Karpas-422 (cell line): ENCODE results near the gene PARD6A. TPM values are rescaled to one million over a fixed set of nuclear protein-coding genes. Genes with fewer than 3 reads are reported as not detected.

Experiments
- DNase-seq: peaks from one replicate; pipeline ENCODE4 v3.0.0-alpha.2; 2015
- H2AFZ ChIP-seq: fragments of 200-600 bp; sonication (generic); 2 replicates; pipeline ENCODE4 v1.6.1; 2014; ENCODE audit warnings: antibody characterized with exemption, low read length, mixed read lengths
- H3K27ac ChIP-seq: fragments of 200-600 bp; sonication (generic); 2 replicates; pipeline ENCODE4 v1.5.1; 2014; ENCODE audit warnings: mild to moderate bottlenecking, low read length, moderate library complexity
- H3K27me3 ChIP-seq: fragments of 200-600 bp; sonication (generic); 2 replicates; pipeline ENCODE4 v1.6.1; 2014; ENCODE audit warnings: low read length, mixed read lengths
- H3K36me3 ChIP-seq: fragments of 200-600 bp; sonication (generic); 2 replicates; pipeline ENCODE4 v1.6.1; 2014; ENCODE audit warnings: low read length, mixed read lengths; ENCODE audit not compliant: insufficient read depth
- H3K4me1 ChIP-seq: fragments of 200-600 bp; sonication (generic); 2 replicates; pipeline ENCODE4 v1.6.1; 2014; ENCODE audit warnings: mild to moderate bottlenecking, low read length, mixed read lengths
- H3K4me2 ChIP-seq: fragments of 200-600 bp; sonication (generic); 2 replicates; pipeline ENCODE4 v1.6.1; 2014; ENCODE audit warnings: low read length, low read depth, mild to moderate bottlenecking; ENCODE audit not compliant: poor library complexity, severe bottlenecking
- H3K4me3 ChIP-seq: fragments of 200-600 bp; sonication (generic); 2 replicates; pipeline ENCODE4 v1.5.1; 2014; ENCODE audit warnings: mild to moderate bottlenecking, antibody characterized with exemption, low read length, mixed read lengths
- H3K79me2 ChIP-seq: fragments of 200-600 bp; sonication (generic); 2 replicates; pipeline ENCODE4 v1.6.1; 2014; ENCODE audit warnings: mild to moderate bottlenecking, low read length, mixed read lengths
- H3K9ac ChIP-seq: fragments of 200-600 bp; sonication (generic); 2 replicates; pipeline ENCODE4 v1.6.0; 2014; ENCODE audit warnings: low read length
- H3K9me2 ChIP-seq: fragments of 200-600 bp; sonication (generic), shearing (Covaris generic); replicated peaks from 2 replicates; pipeline ENCODE4 v1.6.0; 2014; ENCODE audit warnings: mild to moderate bottlenecking, low read length, moderate library complexity; ENCODE audit not compliant: insufficient read depth
- H3K9me3 ChIP-seq: fragments of 300-700, 200-600 bp; sonication (generic); 2 replicates; pipeline ENCODE4 v1.6.1; 2014; ENCODE audit warnings: low read length, mixed read lengths
- H4K20me1 ChIP-seq: fragments of 200-600 bp; sonication (generic); 2 replicates; pipeline ENCODE4 v1.6.1; 2014; ENCODE audit warnings: mild to moderate bottlenecking, antibody characterized with exemption, low read length, low read depth; ENCODE audit not compliant: insufficient read depth
- total RNA-seq: library from RNA; depleted of rRNA; stranded (reverse); fragments of >200 nt; shearing (Covaris generic); gene quantifications from 2 replicates; pipeline ENCODE4 v1.2.3, GENCODE V29; 2014; ENCODE audit warnings: low replicate concordance

The PARD6A gene
- total RNA-seq, 1 experiment from 2014 or later, result 13.6 TPM

DNA sequence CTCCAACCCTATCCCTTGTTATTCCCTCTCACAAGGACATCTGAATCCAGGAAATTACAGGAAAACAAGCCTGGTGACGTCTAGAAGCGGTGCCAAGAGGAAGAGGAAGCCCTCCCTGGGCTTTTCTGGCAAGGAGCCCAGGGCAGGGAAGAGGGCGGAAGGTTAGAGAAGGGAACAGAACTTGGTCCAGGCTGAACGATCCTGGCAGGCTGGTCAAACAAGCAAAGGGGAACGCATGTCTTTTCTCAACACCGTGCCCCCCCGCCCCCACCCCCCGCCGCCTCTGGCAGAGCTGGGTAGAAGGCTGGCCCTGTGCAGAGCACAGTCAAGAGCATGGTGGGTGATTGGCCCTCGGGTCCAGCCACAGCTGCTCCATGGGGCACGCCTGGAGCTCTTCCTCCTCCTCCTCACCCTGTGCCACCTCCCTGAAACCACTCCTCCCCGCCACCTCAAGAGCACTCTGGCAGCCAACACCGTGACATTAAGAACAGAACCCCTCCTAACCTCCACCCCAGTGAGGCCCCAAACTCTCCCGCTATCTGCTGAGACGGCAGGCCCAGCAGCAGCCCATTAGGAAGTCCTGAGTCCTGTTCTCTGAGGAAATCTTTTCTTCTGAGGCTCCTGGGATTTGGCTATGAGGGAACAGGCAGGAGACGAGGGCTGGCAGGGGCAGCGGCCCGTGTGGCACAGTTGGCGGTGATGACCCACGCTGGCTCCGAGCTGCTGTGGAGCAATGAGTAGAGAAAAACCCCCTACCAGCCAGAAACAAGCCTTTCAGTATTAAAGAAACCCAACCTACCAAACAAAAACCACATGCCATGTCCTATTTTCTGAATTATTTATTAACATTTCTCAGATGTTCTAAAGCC, 13.2 kb downstream of the PARD6A start:
- no peak for DNase-seq
- H3K9ac ChIP-seq, result peak overlapping the region; percentile 13; the same call in 1 of the 2 replicates
- H3K4me2 ChIP-seq, result no peak overlapping the region

DNA sequence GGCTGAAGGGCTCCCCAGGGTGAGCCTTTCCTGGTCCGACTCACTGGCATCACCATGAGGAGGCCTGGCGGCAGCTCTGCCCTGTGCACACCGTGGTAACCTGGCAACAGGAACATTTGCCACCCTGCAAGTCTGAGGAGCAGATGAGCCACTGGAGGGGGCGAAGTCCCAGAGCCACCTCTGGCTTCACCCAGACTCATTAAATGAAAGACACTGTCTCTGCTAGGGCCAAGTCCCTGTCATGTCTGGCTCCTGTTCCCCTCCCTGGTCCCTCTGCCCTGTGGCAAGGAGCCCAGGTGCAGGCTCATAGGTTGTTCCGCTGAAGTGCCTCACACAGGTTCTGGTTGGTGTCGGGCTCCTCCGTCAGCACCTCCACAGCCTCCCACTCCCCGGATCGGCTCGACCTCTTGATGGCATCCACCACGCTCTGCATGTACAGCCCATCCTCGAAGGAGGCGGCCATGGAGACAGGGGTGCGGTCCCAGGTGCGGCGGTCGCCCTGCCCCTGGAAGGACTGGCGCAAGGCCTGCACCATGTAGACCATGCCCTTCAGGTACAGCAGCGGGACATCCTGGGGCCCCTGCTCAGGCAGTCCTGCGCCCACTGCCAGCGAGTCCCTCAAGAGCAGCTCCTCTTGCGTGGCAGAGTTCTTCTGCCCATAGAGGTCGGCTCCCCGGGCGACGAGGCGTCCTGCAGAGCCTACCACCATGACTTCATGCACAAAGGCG, 14.3 kb downstream of the PARD6A start:
- Histone ChIP-seq H3K36me3 (no peaks in the 10 kb centered on the region), H4K20me1 (no peaks in the 10 kb centered on the region), H3K9me2 (no peaks in the 10 kb centered on the region), H3K4me2 (no peak overlapping the region), H3K4me1 (peaks cover 37% of the 10 kb centered on the region), H2AFZ (no peak overlapping the region), H3K79me2 (peaks cover 12% of the 10 kb centered on the region; the same call in 1 of the 2 replicates), H3K27me3 (no peaks in the 10 kb centered on the region), H3K27ac (peak overlapping the region; percentile 43; the same call in 1 of the 2 replicates), H3K4me3 (no peak overlapping the region), H3K9me3 (no peaks in the 10 kb centered on the region), H3K9ac (no peak overlapping the region)
- DNase-seq, result peak; percentile 41

More for the DNA sequence above, 13.2 kb downstream of the PARD6A start:
- no peaks in the 10 kb centered on the region for H3K36me3 ChIP-seq
- H3K9me3 ChIP-seq, result no peaks in the 10 kb centered on the region
- no peak overlapping the region for H3K4me3 ChIP-seq
- no peaks in the 10 kb centered on the region for H3K9me2 ChIP-seq
- H3K27ac ChIP-seq, result peak overlapping the region; percentile 43
- H3K4me1 ChIP-seq, result peaks cover 47% of the 10 kb centered on the region
- 0 out of 2 replicates have a peak, but pooled peaks cover 10% of the 10 kb centered on the region for H3K79me2 ChIP-seq
- H4K20me1 ChIP-seq, result no peaks in the 10 kb centered on the region
- no peaks in the 10 kb centered on the region for H3K27me3 ChIP-seq
- H2AFZ ChIP-seq, result no peak overlapping the region

DNA sequence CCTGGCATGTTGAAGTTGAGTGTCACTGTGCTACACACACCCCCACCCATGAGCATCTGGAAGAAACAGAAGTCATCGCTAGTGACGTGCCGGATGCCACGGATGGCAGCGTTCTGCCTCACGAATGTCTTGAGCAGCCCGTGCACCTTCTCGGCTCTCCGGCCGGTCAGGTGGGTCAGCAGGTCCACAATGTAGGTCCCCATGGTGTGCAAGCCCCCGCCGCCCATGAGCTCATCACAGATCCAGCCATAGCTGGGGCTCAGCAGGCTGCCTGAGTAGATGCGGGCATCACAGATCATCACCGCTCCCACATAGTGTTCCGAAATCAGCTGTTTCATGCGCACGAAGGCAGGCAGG, 14.8 kb downstream of the PARD6A start:
- no peak overlapping the region for H3K4me2 ChIP-seq
- no peak overlapping the region for H3K9ac ChIP-seq
- H3K79me2 ChIP-seq, result peaks cover 14% of the 10 kb centered on the region; the same call in 1 of the 2 replicates
- H2AFZ ChIP-seq, result no peak overlapping the region
- DNase-seq, result no peak
- H3K27ac ChIP-seq, result no peak overlapping the region
- H3K9me2 ChIP-seq, result no peaks in the 10 kb centered on the region
- H3K4me3 ChIP-seq, result no peak overlapping the region
- no peaks in the 10 kb centered on the region for H3K9me3 ChIP-seq
- H3K36me3 ChIP-seq, result no peaks in the 10 kb centered on the region
- H3K27me3 ChIP-seq, result no peaks in the 10 kb centered on the region
- peaks cover 31% of the 10 kb centered on the region for H3K4me1 ChIP-seq
- no peaks in the 10 kb centered on the region for H4K20me1 ChIP-seq

DNA sequence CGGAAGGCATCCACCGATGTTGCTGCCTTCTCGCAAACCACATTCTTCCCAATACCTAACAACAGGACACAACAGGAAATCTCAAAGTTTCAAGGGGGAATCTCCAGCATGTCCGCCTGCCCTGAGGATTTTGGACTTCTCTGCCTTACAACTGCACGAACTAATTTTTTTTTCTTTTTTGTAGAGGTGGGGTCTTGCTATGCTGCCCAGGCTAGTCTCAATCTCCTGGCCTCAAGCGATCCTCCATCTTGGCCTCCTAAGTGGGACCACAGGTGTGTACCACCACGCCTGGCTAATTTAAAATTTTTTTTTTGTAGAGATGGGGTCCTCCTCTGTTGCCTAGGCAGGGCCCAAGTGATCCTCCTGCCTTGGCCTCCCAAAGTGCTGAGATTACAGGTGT, 15.2 kb downstream of the PARD6A start:
- H3K4me3 ChIP-seq, result no peak overlapping the region
- peaks cover 3% of the 10 kb centered on the region; the same call in 1 of the 2 replicates for H3K36me3 ChIP-seq
- no peaks in the 10 kb centered on the region for H4K20me1 ChIP-seq
- H3K27ac ChIP-seq, result no peak overlapping the region
- H3K9ac ChIP-seq, result no peak overlapping the region
- no peaks in the 10 kb centered on the region for H3K27me3 ChIP-seq
- DNase-seq, result no peak
- H3K9me3 ChIP-seq, result no peaks in the 10 kb centered on the region
- no peak overlapping the region for H2AFZ ChIP-seq
- H3K4me1 ChIP-seq, result peaks cover 27% of the 10 kb centered on the region
- H3K9me2 ChIP-seq, result no peaks in the 10 kb centered on the region
- no peak overlapping the region for H3K4me2 ChIP-seq
- peaks cover 17% of the 10 kb centered on the region for H3K79me2 ChIP-seq

DNA sequence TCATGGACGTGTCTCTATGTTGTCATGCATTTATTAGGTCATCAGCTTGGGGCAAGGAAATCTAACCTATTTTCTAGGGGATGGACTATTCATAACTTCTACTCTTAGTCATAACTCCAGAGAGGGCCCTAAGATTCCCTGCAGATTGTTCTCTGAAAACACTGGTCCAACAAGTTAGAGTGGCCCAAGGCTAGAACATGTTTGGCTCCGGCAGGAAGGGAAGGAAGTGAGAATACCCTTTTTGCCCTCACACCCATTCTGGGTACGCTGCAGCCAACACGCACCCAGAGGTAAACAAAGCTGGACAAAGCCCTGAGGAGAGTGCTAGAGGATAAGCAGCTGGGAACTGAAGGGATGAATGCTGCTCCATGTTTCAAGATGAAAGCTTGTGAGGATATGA, 15.8 kb downstream of the PARD6A start:
- Histone ChIP-seq H3K4me2 (no peak overlapping the region), H4K20me1 (no peaks in the 10 kb centered on the region), H3K27ac (no peak overlapping the region), H3K9me3 (no peaks in the 10 kb centered on the region), H3K79me2 (peaks cover 22% of the 10 kb centered on the region), H3K4me3 (no peak overlapping the region), H3K9ac (no peak overlapping the region), H3K36me3 (peaks cover 3% of the 10 kb centered on the region; the same call in 1 of the 2 replicates), H3K9me2 (no peaks in the 10 kb centered on the region), H2AFZ (no peak overlapping the region), H3K27me3 (no peaks in the 10 kb centered on the region), H3K4me1 (peaks cover 25% of the 10 kb centered on the region)
- DNase-seq, result no peak

DNA sequence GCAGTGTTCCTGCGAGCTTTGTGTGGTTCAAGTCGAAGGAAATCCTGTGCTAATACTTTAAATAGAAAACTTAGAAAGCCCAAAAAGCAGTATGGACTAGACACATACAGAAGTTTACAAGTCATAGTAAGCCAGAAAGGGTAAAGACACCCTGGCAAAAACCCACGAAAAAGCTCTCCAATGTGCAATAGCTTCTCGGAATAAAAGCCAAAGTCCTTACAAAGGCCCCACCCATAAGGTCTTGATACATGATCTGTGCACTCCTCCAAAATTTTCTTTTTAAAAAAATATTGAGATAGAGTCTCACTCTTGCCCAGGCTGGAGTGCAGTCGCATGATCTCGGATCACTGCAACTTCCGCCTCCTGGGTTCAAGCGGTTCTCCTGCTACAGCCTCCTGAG, 16.2 kb downstream of the PARD6A start:
- Histone ChIP-seq H3K4me3 (no peak overlapping the region), H3K9ac (no peak overlapping the region), H3K9me3 (no peaks in the 10 kb centered on the region), H3K79me2 (peaks cover 26% of the 10 kb centered on the region), H3K9me2 (no peaks in the 10 kb centered on the region), H3K27ac (no peak overlapping the region), H4K20me1 (no peaks in the 10 kb centered on the region), H3K4me1 (peaks cover 25% of the 10 kb centered on the region), H2AFZ (no peak overlapping the region), H3K27me3 (no peaks in the 10 kb centered on the region), H3K4me2 (no peak overlapping the region), H3K36me3 (peaks cover 3% of the 10 kb centered on the region; the same call in 1 of the 2 replicates)
- no peak for DNase-seq

DNA sequence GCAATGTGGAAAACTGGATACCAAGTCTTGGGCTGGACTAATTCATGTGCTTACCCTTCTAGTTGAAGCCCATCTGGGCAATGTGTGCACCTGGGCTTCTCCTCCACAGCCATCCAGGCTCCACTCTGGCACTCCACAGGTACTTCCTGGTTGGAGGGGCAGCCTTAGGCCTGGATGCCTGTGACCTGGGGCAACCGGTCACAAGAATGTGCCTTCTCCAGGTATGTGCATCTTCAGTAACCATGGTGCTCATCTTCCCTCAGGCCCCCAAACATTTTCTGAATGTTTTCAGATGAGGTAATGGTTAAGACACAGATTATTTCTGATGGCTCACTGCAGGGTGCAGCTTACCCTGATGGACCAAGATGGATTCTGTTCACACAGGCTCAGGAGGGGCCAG, 17.0 kb downstream of the PARD6A start:
- Histone ChIP-seq H3K79me2 (peaks cover 33% of the 10 kb centered on the region), H3K9me3 (no peaks in the 10 kb centered on the region), H3K9ac (no peak overlapping the region), H3K36me3 (peaks cover 4% of the 10 kb centered on the region; the same call in 1 of the 2 replicates), H3K27me3 (no peaks in the 10 kb centered on the region), H3K9me2 (no peaks in the 10 kb centered on the region), H3K4me2 (no peak overlapping the region), H3K4me3 (no peak overlapping the region), H4K20me1 (no peaks in the 10 kb centered on the region), H3K27ac (no peak overlapping the region), H3K4me1 (peaks cover 25% of the 10 kb centered on the region), H2AFZ (no peak overlapping the region)
- no peak for DNase-seq

DNA sequence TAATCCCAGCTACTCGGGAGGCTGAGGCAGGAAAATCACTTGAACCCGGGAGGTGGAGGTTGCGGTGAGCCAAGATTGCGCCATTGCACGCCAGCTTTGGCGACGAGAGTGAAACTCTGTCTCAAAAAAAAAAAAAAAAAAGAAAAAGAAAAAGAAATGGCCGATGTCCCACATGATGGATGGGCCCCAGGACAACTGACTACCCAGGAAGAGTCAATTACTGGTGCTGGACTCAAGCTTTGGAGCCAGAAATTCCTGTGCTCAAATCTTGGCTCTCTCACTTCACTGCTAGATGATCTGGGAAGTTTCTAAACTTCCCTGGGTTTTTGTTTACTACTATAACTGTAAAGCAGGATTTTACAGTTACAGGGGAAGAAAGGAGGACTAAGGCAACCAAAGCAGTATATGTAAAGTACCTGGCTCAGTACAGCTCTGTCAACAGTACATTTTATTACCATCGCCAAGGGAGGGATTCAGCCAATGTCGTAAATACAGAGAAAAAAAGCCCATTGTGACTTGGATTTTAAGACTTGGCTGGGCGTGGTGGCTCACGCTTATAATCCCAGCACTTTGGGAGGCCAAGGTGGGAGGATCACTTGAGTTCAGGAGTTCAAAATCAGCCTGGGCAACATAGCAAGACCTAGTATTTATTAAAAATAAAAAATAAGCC, 17.7 kb downstream of the PARD6A start:
- H3K79me2 ChIP-seq, result peaks cover 35% of the 10 kb centered on the region
- H3K4me2 ChIP-seq, result no peak overlapping the region
- no peak overlapping the region for H3K27ac ChIP-seq
- peaks cover 10% of the 10 kb centered on the region; the same call in 1 of the 2 replicates for H3K36me3 ChIP-seq
- no peak overlapping the region for H2AFZ ChIP-seq
- DNase-seq, result no peak
- H3K9me2 ChIP-seq, result no peaks in the 10 kb centered on the region
- H3K4me1 ChIP-seq, result peaks cover 17% of the 10 kb centered on the region
- H3K9ac ChIP-seq, result no peak overlapping the region
- H3K4me3 ChIP-seq, result no peak overlapping the region
- H4K20me1 ChIP-seq, result no peaks in the 10 kb centered on the region
- no peaks in the 10 kb centered on the region for H3K9me3 ChIP-seq
- H3K27me3 ChIP-seq, result no peaks in the 10 kb centered on the region
